HK-2 (cell line): ENCODE results near the gene FOSL2.

ENCODE experiments used
- DNase-seq: peaks from one replicate; pipeline ENCODE4 v3.0.0-alpha.2; 2018; ENCODE audit not compliant: unreplicated experiment

FOSL2 gene

GRCh38 chr2:28374331-28374730 lies 18.3 kb upstream of the FOSL2 start:
- DNase-seq = no peak

GRCh38 chr2:28375236-28375635 lies 17.4 kb upstream of the FOSL2 start:
- no peak for DNase-seq

GRCh38 chr2:28375742-28376631 lies 16.7 kb upstream of the FOSL2 start:
- DNase-seq = no peak

GRCh38 chr2:28377195-28377816 lies 15.4 kb upstream of the FOSL2 start:
- no peak for DNase-seq

- DNase-seq = no peak
Measured at GRCh38 chr2:28377984-28378678, 14.5 kb upstream of the FOSL2 start.

- no peak for DNase-seq
Measured at GRCh38 chr2:28378679-28379584, 13.7 kb upstream of the FOSL2 start.

- no peak for DNase-seq
Measured at GRCh38 chr2:28380219-28380618, 12.4 kb upstream of the FOSL2 start.

- DNase-seq = no peak
Measured at GRCh38 chr2:28381225-28382180, 11.2 kb upstream of the FOSL2 start.

GRCh38 chr2:28382755-28383154 lies 9.9 kb upstream of the FOSL2 start:
- no peak for DNase-seq

GRCh38 chr2:28387082-28387960 lies 5.3 kb upstream of the FOSL2 start:
- DNase-seq = no peak

- DNase-seq = peak; percentile 33
Measured at GRCh38 chr2:28389399-28390240, 3.0 kb upstream of the FOSL2 start.

- DNase-seq = peak; percentile 95
Measured at GRCh38 chr2:28390241-28390745, 2.4 kb upstream of the FOSL2 start.

GRCh38 chr2:28390746-28391563 lies 1.7 kb upstream of the FOSL2 start:
- no peak for DNase-seq

GRCh38 chr2:28391564-28392296 lies 928 bp upstream of the FOSL2 start:
- peak; percentile 94 for DNase-seq

- peak; percentile 51 for DNase-seq
Measured at GRCh38 chr2:28393114-28393836, 617 bp downstream of the FOSL2 start.

- DNase-seq = peak; percentile 28
Measured at GRCh38 chr2:28394331-28394877, 1.7 kb downstream of the FOSL2 start.
